Endothelial cell of umbilical vein (primary cell): Measurements from ENCODE around the gene AJAP1. TPM values are rescaled to one million over a fixed set of nuclear protein-coding genes. Genes with fewer than 3 reads are reported as not detected.

Experiments
- BruUV-seq: library from RNA; stranded (reverse); fragments of 400-500 nt; replicated peaks from 2 replicates; lab custom pipeline; 2021; lab: Mats Ljungman, UMichigan
- CTCF ChIA-PET: fragments of 300-600, 350-600 bp; sonication (Branson Sonifier 250); formaldehyde crosslinking; loops from one replicate; lab custom pipeline; 2021; ENCODE audit warnings: antibody characterized with exemption, inconsistent platforms; lab: Charles Lee
- POLR2A ChIA-PET: fragments of 300-600, 350-600 bp; sonication (Branson Sonifier 250); formaldehyde crosslinking; loops from one replicate; lab custom pipeline; 2021; ENCODE audit warnings: antibody characterized with exemption, inconsistent platforms; lab: Charles Lee
- DNase-seq: peaks from one replicate; pipeline ENCODE4 v3.0.0-alpha.2; 2011; ENCODE audit warnings: low read depth, low spot score
- FAIRE-seq: peaks from 2 replicates; lab custom pipeline; 2011; peaks lifted over from hg19 to GRCh38; lab: Jason Lieb, UNC
- H2AFZ ChIP-seq: 2 replicates; pipeline ENCODE4 v1.6.0; 2012; ENCODE audit warnings: low read depth, low read length, control low read depth, inconsistent platforms
- H3K27ac ChIP-seq: 2 replicates; pipeline ENCODE4 v1.5.1; 2011; ENCODE audit warnings: low read depth, mild to moderate bottlenecking, control low read depth, low read length, moderate library complexity; ENCODE audit not compliant: insufficient read depth
- H3K27me3 ChIP-seq, 2 experiments: 2 replicates each; pipeline versions ENCODE4 v1.6.0 to v1.6.1; 2011; ENCODE audit warnings: low read length in 2 of 2, mixed read lengths in 1 of 2; ENCODE audit not compliant: control insufficient read depth in 2 of 2, insufficient read depth in 2 of 2
- H3K36me3 ChIP-seq, 2 experiments: 2 replicates in 1 of 2; 3 replicates in 1 of 2; pipeline ENCODE4 v1.5.1; 2011; ENCODE audit warnings: low read length in 2 of 2, mild to moderate bottlenecking in 1 of 2, moderate library complexity in 1 of 2; ENCODE audit not compliant: control insufficient read depth in 2 of 2, insufficient read depth in 2 of 2; ENCODE audit errors: extremely low read depth in 1 of 2
- H3K4me1 ChIP-seq: 3 replicates; pipeline ENCODE4 v1.5.1; 2011; ENCODE audit warnings: mild to moderate bottlenecking, low read length; ENCODE audit not compliant: control insufficient read depth, insufficient read depth; ENCODE audit errors: extremely low read depth
- H3K4me2 ChIP-seq: 2 replicates; pipeline ENCODE4 v1.6.1; 2011; ENCODE audit warnings: low read length, control low read depth, mixed read lengths; ENCODE audit not compliant: insufficient read depth
- H3K4me3 ChIP-seq, 3 experiments: fragments of 200-600 bp in 1 of 3; sonication (generic), shearing (Covaris generic) in 1 of 3; replicated peaks in 1 of 3; 2 replicates each; pipeline ENCODE4 v1.5.1; 2011 to 2016; ENCODE audit warnings: control low read depth in 3 of 3, low read length in 3 of 3, mild to moderate bottlenecking in 2 of 3, inconsistent platforms in 1 of 3, low read depth in 1 of 3, moderate library complexity in 1 of 3; ENCODE audit not compliant: insufficient read depth in 1 of 3
- H3K79me2 ChIP-seq: 2 replicates; pipeline ENCODE4 v1.6.0; 2012; ENCODE audit warnings: low read length, inconsistent platforms; ENCODE audit not compliant: control insufficient read depth, insufficient read depth
- H3K9ac ChIP-seq: replicated peaks from 2 replicates; pipeline ENCODE3; 2011; ENCODE audit warnings: low read length, control low read depth; ENCODE audit not compliant: insufficient read depth; ENCODE audit errors: extremely low read depth
- H3K9me1 ChIP-seq: replicated peaks from 3 replicates; pipeline ENCODE4 v1.6.0; 2011; ENCODE audit warnings: mild to moderate bottlenecking, low read length; ENCODE audit not compliant: control insufficient read depth, insufficient read depth; ENCODE audit errors: extremely low read depth
- H3K9me3 ChIP-seq: replicated peaks from 2 replicates; pipeline ENCODE4 v1.5.1; 2012; ENCODE audit warnings: low read length, inconsistent platforms; ENCODE audit not compliant: control insufficient read depth, insufficient read depth
- H4K20me1 ChIP-seq: replicated peaks from 2 replicates; pipeline ENCODE3; 2011; ENCODE audit warnings: mild to moderate bottlenecking, low read length; ENCODE audit not compliant: control insufficient read depth, insufficient read depth; ENCODE audit errors: extremely low read depth
- CTCF ChIP-seq, 2 donors: IDR thresholded peaks; 1 replicate in 1 of 2; 2 replicates in 1 of 2; pipeline ENCODE4 v1.5.1; 2011; ENCODE audit warnings: low read length in 2 of 2, mild to moderate bottlenecking in 2 of 2, moderate library complexity in 2 of 2, control low read depth in 1 of 2, inconsistent platforms in 1 of 2, low read depth in 1 of 2; ENCODE audit not compliant: insufficient read depth in 1 of 2; ENCODE audit errors: extremely low read depth in 1 of 2
- EZH2 ChIP-seq: IDR thresholded peaks from 2 replicates; pipeline ENCODE4 v1.6.1; 2012; ENCODE audit warnings: borderline replicate concordance, low read depth, mild to moderate bottlenecking, moderate library complexity, low read length, inconsistent platforms; ENCODE audit not compliant: severe bottlenecking
- FOS ChIP-seq: IDR thresholded peaks from 2 replicates; pipeline ENCODE4 v1.6.1; 2011; ENCODE audit warnings: mild to moderate bottlenecking, low read length, moderate library complexity, borderline replicate concordance; ENCODE audit not compliant: insufficient read depth
- GATA2 ChIP-seq: IDR thresholded peaks from 2 replicates; pipeline ENCODE4 v1.7.0; 2011; ENCODE audit warnings: low read depth, mild to moderate bottlenecking, moderate library complexity, mixed read lengths, low read length; ENCODE audit not compliant: insufficient read length, insufficient read depth
- JUN ChIP-seq: IDR thresholded peaks from 2 replicates; pipeline ENCODE4 v1.6.1; 2011; ENCODE audit warnings: borderline replicate concordance, low read depth; ENCODE audit not compliant: insufficient read length, insufficient read depth
- MAX ChIP-seq: IDR thresholded peaks from 2 replicates; pipeline ENCODE4 v1.6.1; 2011; ENCODE audit not compliant: insufficient read depth, insufficient read length
- MYC ChIP-seq: IDR thresholded peaks from one replicate; pipeline ENCODE4 v1.6.1; 2011; ENCODE audit warnings: mild to moderate bottlenecking, low read depth, low read length
- POLR2A ChIP-seq: IDR thresholded peaks from 2 replicates; pipeline ENCODE4 v1.6.1; 2012; ENCODE audit warnings: low read depth, mild to moderate bottlenecking, control low read depth, low read length
- POLR2AphosphoS5 ChIP-seq: IDR thresholded peaks from 2 replicates; pipeline ENCODE4 v1.6.1; 2012; ENCODE audit warnings: low read depth, mild to moderate bottlenecking, control low read depth, low read length, moderate library complexity; ENCODE audit not compliant: insufficient read depth
- dilution Hi-C: fragments of 300-500 bp; cut with MboI; formaldehyde crosslinking; loops from one replicate; pipeline ENCODE4 v1.15.0; 2019; ENCODE audit warnings: low sequenced_read_pairs; ENCODE audit not compliant: extremely low pct_ligation_motif_present
- intact Hi-C: fragments of 100-400 bp; cut with micrococcal nuclease; formaldehyde crosslinking; loops from one replicate; pipeline ENCODE4 v1.10.0; 2022
- polyA plus RNA-seq, 4 experiments: library from polyadenylated mRNA; depleted of rRNA in 3 of 4; stranded (reverse) in 3 of 4; unstranded in 1 of 4; fragments of >200 nt; gene quantifications; 2 replicates each; pipeline versions ENCODE4 v1.2.1 to v1.2.3, GENCODE V29; 2011 to 2012; ENCODE audit warnings: missing spikeins in 1 of 4
- total RNA-seq: library from RNA; stranded (reverse); gene quantifications from 2 replicates; pipeline ENCODE4 v1.2.3, GENCODE V29; 2021

Gene AJAP1
- total and polyA plus RNA-seq, 2 donors (not counting 3 experiments of a cell fraction or from before 2014, with no cell fraction given), result not detected

DNA sequence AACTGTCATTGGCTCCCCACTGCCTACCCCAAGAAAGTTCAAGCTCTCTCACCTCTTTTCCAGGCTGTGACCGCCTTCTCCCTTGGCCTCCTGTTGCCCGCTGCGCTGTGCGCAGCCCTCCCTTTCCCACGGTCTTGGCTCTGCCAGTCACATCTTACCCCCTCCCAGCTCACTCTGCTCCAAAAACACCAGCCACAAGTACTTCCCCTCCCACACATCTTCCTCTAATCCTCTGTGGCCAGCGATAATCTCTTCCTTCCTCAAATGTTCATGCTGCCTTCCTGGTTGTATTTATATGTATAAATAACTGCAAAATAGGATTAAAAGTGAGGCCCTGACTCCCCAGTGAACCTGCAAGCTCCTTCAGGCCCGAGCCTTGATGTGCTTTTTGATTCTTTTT is 81.8 kb downstream of the AJAP1 start:
- ChIA-PET CTCF (no interaction called here), POLR2A (no interaction called here)
- dilution Hi-C loops (no loop called here), intact Hi-C loops (no loop called here)
- H2AFZ ChIP-seq, result no peak overlapping the region
- H3K9me3 ChIP-seq, result peaks cover 7% of the 10 kb centered on the region
- no peaks in the 10 kb centered on the region for H3K27me3 ChIP-seq
- no peak overlapping the region for H3K4me2 ChIP-seq
- no peaks in the 10 kb centered on the region for H3K79me2 ChIP-seq
- TF ChIP-seq GATA2 (no peak), MAX (no peak), POLR2AphosphoS5 (no peak), EZH2 (no peak), MYC (no peak), CTCF (IDR thresholded peaks at IDR 0.05; ENCODE audit: extremely low read depth in 1 of 2, insufficient read depth in 1 of 2, low read depth in 1 of 2, low read length in 2 of 2) (no peak), JUN (no peak), POLR2A (no peak), FOS (no peak)
- H3K4me1 ChIP-seq, result no peaks in the 10 kb centered on the region
- H3K27ac ChIP-seq, result no peak overlapping the region
- H4K20me1 ChIP-seq, result no peaks in the 10 kb centered on the region
- no peaks in the 10 kb centered on the region for H3K36me3 ChIP-seq
- no peak overlapping the region for H3K4me3 ChIP-seq
- H3K9ac ChIP-seq, result no peak overlapping the region
- H3K9me1 ChIP-seq, result no peaks in the 10 kb centered on the region
- no TSS peak for BruUV-seq
- FAIRE-seq (no peak), DNase-seq (no peak)
